Endothelial cell of umbilical vein (primary cell): ENCODE results near the gene KHDRBS1. TPM values are rescaled to one million over a fixed set of nuclear protein-coding genes. Genes with fewer than 3 reads are reported as not detected.

Experiments used
- BruUV-seq: library from RNA; stranded (reverse); fragments of 400-500 nt; replicated peaks from 2 replicates; lab custom pipeline; 2021; lab: Mats Ljungman, UMichigan
- CTCF ChIA-PET: fragments of 300-600, 350-600 bp; sonication (Branson Sonifier 250); formaldehyde crosslinking; loops from one replicate; lab custom pipeline; 2021; ENCODE audit warnings: antibody characterized with exemption, inconsistent platforms; lab: Charles Lee
- POLR2A ChIA-PET: fragments of 300-600, 350-600 bp; sonication (Branson Sonifier 250); formaldehyde crosslinking; loops from one replicate; lab custom pipeline; 2021; ENCODE audit warnings: antibody characterized with exemption, inconsistent platforms; lab: Charles Lee
- DNase-seq: peaks from one replicate; pipeline ENCODE4 v3.0.0-alpha.2; 2011; ENCODE audit warnings: low read depth, low spot score
- FAIRE-seq: peaks from 2 replicates; lab custom pipeline; 2011; peaks lifted over from hg19 to GRCh38; lab: Jason Lieb, UNC
- H2AFZ ChIP-seq: 2 replicates; pipeline ENCODE4 v1.6.0; 2012; ENCODE audit warnings: low read depth, low read length, control low read depth, inconsistent platforms
- H3K27ac ChIP-seq: 2 replicates; pipeline ENCODE4 v1.5.1; 2011; ENCODE audit warnings: low read depth, mild to moderate bottlenecking, control low read depth, low read length, moderate library complexity; ENCODE audit not compliant: insufficient read depth
- H3K27me3 ChIP-seq, 2 experiments: 2 replicates each; pipeline versions ENCODE4 v1.6.0 to v1.6.1; 2011; ENCODE audit warnings: low read length in 2 of 2, mixed read lengths in 1 of 2; ENCODE audit not compliant: control insufficient read depth in 2 of 2, insufficient read depth in 2 of 2
- H3K36me3 ChIP-seq, 2 experiments: 2 replicates in 1 of 2; 3 replicates in 1 of 2; pipeline ENCODE4 v1.5.1; 2011; ENCODE audit warnings: low read length in 2 of 2, mild to moderate bottlenecking in 1 of 2, moderate library complexity in 1 of 2; ENCODE audit not compliant: control insufficient read depth in 2 of 2, insufficient read depth in 2 of 2; ENCODE audit errors: extremely low read depth in 1 of 2
- H3K4me1 ChIP-seq: 3 replicates; pipeline ENCODE4 v1.5.1; 2011; ENCODE audit warnings: mild to moderate bottlenecking, low read length; ENCODE audit not compliant: control insufficient read depth, insufficient read depth; ENCODE audit errors: extremely low read depth
- H3K4me2 ChIP-seq: 2 replicates; pipeline ENCODE4 v1.6.1; 2011; ENCODE audit warnings: low read length, control low read depth, mixed read lengths; ENCODE audit not compliant: insufficient read depth
- H3K4me3 ChIP-seq, 3 experiments: fragments of 200-600 bp in 1 of 3; sonication (generic), shearing (Covaris generic) in 1 of 3; replicated peaks in 1 of 3; 2 replicates each; pipeline ENCODE4 v1.5.1; 2011 to 2016; ENCODE audit warnings: control low read depth in 3 of 3, low read length in 3 of 3, mild to moderate bottlenecking in 2 of 3, inconsistent platforms in 1 of 3, low read depth in 1 of 3, moderate library complexity in 1 of 3; ENCODE audit not compliant: insufficient read depth in 1 of 3
- H3K79me2 ChIP-seq: 2 replicates; pipeline ENCODE4 v1.6.0; 2012; ENCODE audit warnings: low read length, inconsistent platforms; ENCODE audit not compliant: control insufficient read depth, insufficient read depth
- H3K9ac ChIP-seq: replicated peaks from 2 replicates; pipeline ENCODE3; 2011; ENCODE audit warnings: low read length, control low read depth; ENCODE audit not compliant: insufficient read depth; ENCODE audit errors: extremely low read depth
- H3K9me1 ChIP-seq: replicated peaks from 3 replicates; pipeline ENCODE4 v1.6.0; 2011; ENCODE audit warnings: mild to moderate bottlenecking, low read length; ENCODE audit not compliant: control insufficient read depth, insufficient read depth; ENCODE audit errors: extremely low read depth
- H3K9me3 ChIP-seq: replicated peaks from 2 replicates; pipeline ENCODE4 v1.5.1; 2012; ENCODE audit warnings: low read length, inconsistent platforms; ENCODE audit not compliant: control insufficient read depth, insufficient read depth
- H4K20me1 ChIP-seq: replicated peaks from 2 replicates; pipeline ENCODE3; 2011; ENCODE audit warnings: mild to moderate bottlenecking, low read length; ENCODE audit not compliant: control insufficient read depth, insufficient read depth; ENCODE audit errors: extremely low read depth
- CTCF ChIP-seq, 2 donors: IDR thresholded peaks; 1 replicate in 1 of 2; 2 replicates in 1 of 2; pipeline ENCODE4 v1.5.1; 2011; ENCODE audit warnings: low read length in 2 of 2, mild to moderate bottlenecking in 2 of 2, moderate library complexity in 2 of 2, control low read depth in 1 of 2, inconsistent platforms in 1 of 2, low read depth in 1 of 2; ENCODE audit not compliant: insufficient read depth in 1 of 2; ENCODE audit errors: extremely low read depth in 1 of 2
- EZH2 ChIP-seq: IDR thresholded peaks from 2 replicates; pipeline ENCODE4 v1.6.1; 2012; ENCODE audit warnings: borderline replicate concordance, low read depth, mild to moderate bottlenecking, moderate library complexity, low read length, inconsistent platforms; ENCODE audit not compliant: severe bottlenecking
- FOS ChIP-seq: IDR thresholded peaks from 2 replicates; pipeline ENCODE4 v1.6.1; 2011; ENCODE audit warnings: mild to moderate bottlenecking, low read length, moderate library complexity, borderline replicate concordance; ENCODE audit not compliant: insufficient read depth
- GATA2 ChIP-seq: IDR thresholded peaks from 2 replicates; pipeline ENCODE4 v1.7.0; 2011; ENCODE audit warnings: low read depth, mild to moderate bottlenecking, moderate library complexity, mixed read lengths, low read length; ENCODE audit not compliant: insufficient read length, insufficient read depth
- JUN ChIP-seq: IDR thresholded peaks from 2 replicates; pipeline ENCODE4 v1.6.1; 2011; ENCODE audit warnings: borderline replicate concordance, low read depth; ENCODE audit not compliant: insufficient read length, insufficient read depth
- MAX ChIP-seq: IDR thresholded peaks from 2 replicates; pipeline ENCODE4 v1.6.1; 2011; ENCODE audit not compliant: insufficient read depth, insufficient read length
- MYC ChIP-seq: IDR thresholded peaks from one replicate; pipeline ENCODE4 v1.6.1; 2011; ENCODE audit warnings: mild to moderate bottlenecking, low read depth, low read length
- POLR2A ChIP-seq: IDR thresholded peaks from 2 replicates; pipeline ENCODE4 v1.6.1; 2012; ENCODE audit warnings: low read depth, mild to moderate bottlenecking, control low read depth, low read length
- POLR2AphosphoS5 ChIP-seq: IDR thresholded peaks from 2 replicates; pipeline ENCODE4 v1.6.1; 2012; ENCODE audit warnings: low read depth, mild to moderate bottlenecking, control low read depth, low read length, moderate library complexity; ENCODE audit not compliant: insufficient read depth
- dilution Hi-C: fragments of 300-500 bp; cut with MboI; formaldehyde crosslinking; loops from one replicate; pipeline ENCODE4 v1.15.0; 2019; ENCODE audit warnings: low sequenced_read_pairs; ENCODE audit not compliant: extremely low pct_ligation_motif_present
- intact Hi-C: fragments of 100-400 bp; cut with micrococcal nuclease; formaldehyde crosslinking; loops from one replicate; pipeline ENCODE4 v1.10.0; 2022
- polyA plus RNA-seq, 4 experiments: library from polyadenylated mRNA; depleted of rRNA in 3 of 4; stranded (reverse) in 3 of 4; unstranded in 1 of 4; fragments of >200 nt; gene quantifications; 2 replicates each; pipeline versions ENCODE4 v1.2.1 to v1.2.3, GENCODE V29; 2011 to 2012; ENCODE audit warnings: missing spikeins in 1 of 4
- total RNA-seq: library from RNA; stranded (reverse); gene quantifications from 2 replicates; pipeline ENCODE4 v1.2.3, GENCODE V29; 2021

KHDRBS1 gene
- total and polyA plus RNA-seq, 2 donors (not counting 3 experiments of a cell fraction or from before 2014, with no cell fraction given), result 43.4 to 194 TPM

GRCh38 chr1:32062867-32063230 is 49.2 kb downstream of the KHDRBS1 start:
- Histone ChIP-seq H3K9me3 (no peaks in the 10 kb centered on the region), H3K27ac (peak overlapping the region; percentile 35), H3K9me1 (no peaks in the 10 kb centered on the region), H3K9ac (peak overlapping the region; percentile 34), H3K4me2 (no peak overlapping the region), H3K27me3 (no peaks in the 10 kb centered on the region), H3K36me3 (peaks cover 18 to 22% of the 10 kb centered on the region in 2 experiments), H3K79me2 (no peaks in the 10 kb centered on the region), H2AFZ (no peak overlapping the region), H4K20me1 (no peaks in the 10 kb centered on the region), H3K4me1 (peaks cover 21% of the 10 kb centered on the region), H3K4me3 (no peak overlapping the region)
- ChIA-PET CTCF (interaction anchor here (0.6 to 3.0 kb wide), 39 partner anchors 9 to 401 kb away, joined by 3 to 33 read pairs (median 5); partner anchors contain the start of genes ADGRB2, KPNA6, PTP4A2 and TMEM39B), POLR2A (interaction anchor here (1.3 kb wide), 1 partner anchor 10 kb away, joined by 5 read pairs; the partner anchor contains the start of gene TMEM39B)
- BruUV-seq, result no TSS peak
- FAIRE-seq (no peak), DNase-seq (no peak)
- no peak for TF ChIP-seq JUN
- TF ChIP-seq MAX, result no peak
- no peak for TF ChIP-seq GATA2
- no peak for TF ChIP-seq FOS
- no peak for TF ChIP-seq EZH2
- TF ChIP-seq POLR2A, result no peak
- no peak for TF ChIP-seq CTCF (IDR thresholded peaks at IDR 0.05; ENCODE audit: extremely low read depth in 1 of 2, insufficient read depth in 1 of 2, low read depth in 1 of 2, low read length in 2 of 2)
- TF ChIP-seq POLR2AphosphoS5, result no peak
- no peak for TF ChIP-seq MYC
- dilution Hi-C loops (no loop called here), intact Hi-C loops (loop anchor here (1.0 to 5.0 kb wide), 4 partner anchors 36 to 481 kb away; no protein-coding TSS in a partner anchor)
